Middle frontal gyrus (tissue), 1 donor: Measurements from ENCODE around the gene PRDM1.

Experiments
- DNase-seq: peaks from one replicate; pipeline ENCODE4 v3.0.0-alpha.2; 2015; ENCODE audit warnings: low spot score; ENCODE audit errors: extremely low spot score

The PRDM1 gene

DNA sequence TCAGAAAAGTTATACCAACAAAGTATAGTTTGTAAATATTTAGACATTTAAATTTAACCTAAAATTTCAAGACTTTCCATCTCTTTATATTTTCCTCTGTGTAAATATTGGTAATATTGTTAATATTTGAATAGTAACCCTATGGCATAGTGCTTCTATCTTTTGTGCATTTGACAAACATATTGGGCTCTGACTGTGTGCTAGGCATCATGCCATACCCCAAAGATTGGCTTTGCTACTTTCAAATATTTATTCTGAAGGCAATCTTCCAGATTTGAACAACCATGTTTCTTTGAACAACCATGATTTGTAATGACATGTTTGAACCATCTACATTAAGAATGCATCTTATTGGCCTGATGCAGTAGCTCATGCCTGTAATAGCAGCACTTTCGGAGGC is 15.5 kb upstream of the PRDM1 start:
- no peak for DNase-seq

GRCh38 chr6:106072501-106073090 is 13.5 kb upstream of the PRDM1 start:
- no peak for DNase-seq

DNA sequence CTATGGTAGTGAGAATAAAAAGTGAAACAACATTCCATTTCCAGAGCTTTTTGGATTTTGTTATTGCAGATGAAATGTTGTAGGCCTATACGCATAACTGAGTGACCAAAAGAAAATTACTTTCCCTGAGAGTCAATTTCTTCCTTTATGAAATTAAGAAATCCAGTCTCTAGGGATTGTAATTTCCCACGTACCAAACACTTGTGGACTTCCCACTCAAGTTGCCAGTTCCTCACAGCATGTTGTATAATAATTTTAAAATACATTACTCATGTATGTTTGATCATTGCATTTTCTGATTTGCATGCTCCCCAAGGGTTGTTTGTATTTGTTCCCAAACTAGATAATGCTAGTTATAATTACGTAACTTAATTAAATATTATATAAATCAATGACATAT is 12.0 kb upstream of the PRDM1 start:
- DNase-seq, result no peak

DNA sequence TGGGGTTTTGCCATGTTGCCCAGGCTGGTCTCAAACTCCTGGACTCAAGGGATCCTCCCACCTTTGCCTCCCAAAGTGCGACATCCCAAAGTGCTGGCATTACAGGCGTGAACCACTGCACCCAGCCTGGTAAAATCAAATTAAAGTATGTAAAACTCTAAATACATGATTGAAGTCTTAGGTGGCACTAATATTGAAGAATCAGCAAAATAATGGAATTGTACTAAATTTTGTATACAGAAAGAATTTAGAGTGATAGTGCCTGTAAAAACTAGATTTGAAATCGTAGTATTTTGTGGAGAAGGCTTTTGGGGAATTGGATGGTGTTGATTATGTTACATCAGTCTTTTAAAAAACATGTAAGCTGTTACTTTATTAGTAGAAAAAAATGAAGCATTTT is 10.0 kb upstream of the PRDM1 start:
- no peak for DNase-seq

DNA sequence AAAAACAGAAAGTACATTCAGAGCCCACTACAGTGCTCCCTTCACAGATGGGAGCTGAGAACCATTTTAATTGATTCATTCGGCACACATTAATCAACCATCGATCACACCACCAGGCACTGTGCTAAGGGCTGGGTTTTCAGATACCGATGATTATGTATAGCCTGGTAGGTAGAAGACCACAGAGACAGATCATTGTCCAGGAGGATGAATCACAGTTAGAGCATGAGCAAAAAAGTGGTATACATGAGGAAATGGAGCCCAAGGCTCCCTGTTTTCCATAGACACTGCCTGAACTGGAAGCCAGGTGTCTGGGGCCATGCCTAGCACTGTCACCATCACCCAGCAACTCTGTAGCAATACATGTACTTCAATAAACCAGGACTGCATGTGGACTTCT is 9.0 kb upstream of the PRDM1 start:
- DNase-seq, result no peak

DNA sequence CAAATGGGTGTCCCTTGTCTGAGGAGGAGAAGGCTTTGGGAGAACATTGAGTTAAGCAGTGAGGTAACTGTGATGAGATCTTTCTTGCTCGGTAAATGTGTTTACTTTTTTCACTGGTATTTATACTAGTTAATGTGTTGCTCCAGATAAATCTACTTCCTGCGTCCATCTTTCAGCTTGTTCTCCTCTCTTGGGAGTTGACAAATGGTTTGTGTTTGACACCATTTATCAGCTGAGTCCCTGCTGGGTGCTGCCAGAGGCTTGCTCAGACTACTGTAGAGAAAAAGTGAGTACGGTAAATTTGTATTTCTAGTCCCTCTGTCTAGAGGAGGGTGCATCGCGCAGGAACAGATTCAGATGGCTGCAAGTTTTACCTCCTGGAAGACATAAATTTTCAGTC is 8.3 kb upstream of the PRDM1 start:
- no peak for DNase-seq

GRCh38 chr6:106079961-106080762 is 6.0 kb upstream of the PRDM1 start:
- DNase-seq, result no peak

DNA sequence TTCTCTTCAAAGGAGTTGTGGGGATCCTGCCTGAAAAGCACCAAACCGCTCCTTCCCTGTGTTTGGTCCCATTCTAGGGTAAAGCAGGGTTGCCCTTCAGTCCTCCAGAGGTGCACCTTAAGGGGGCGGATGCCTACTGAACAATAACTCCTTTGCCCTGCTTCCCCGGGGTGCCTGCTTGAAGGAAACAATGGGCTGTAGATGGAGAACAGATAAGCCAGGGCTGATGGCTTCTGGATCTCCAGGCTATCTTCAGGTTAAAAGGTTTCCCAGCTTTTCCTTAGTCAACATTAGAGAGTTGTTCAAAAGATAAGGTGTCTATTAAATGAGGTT is 5.4 kb upstream of the PRDM1 start:
- DNase-seq, result no peak

DNA sequence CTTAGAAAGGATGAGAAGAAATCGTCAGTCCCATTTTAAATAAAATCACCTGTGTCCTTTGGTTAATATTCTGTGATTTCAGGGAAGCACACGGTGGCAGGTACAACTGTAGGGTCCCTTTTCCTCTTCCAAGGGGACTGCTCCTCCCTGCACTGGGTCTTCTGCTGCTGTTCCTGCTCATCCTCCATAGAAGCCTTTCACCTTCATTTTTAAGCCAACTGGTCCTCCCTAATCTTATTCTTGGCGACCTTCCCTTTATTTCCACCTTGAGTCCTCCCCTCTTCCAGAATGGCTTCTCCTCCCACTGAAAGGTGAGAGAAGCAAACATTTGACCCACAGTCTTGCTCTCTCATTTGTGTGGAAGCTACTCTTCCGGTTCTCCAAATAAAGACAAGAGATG is 4.4 kb upstream of the PRDM1 start:
- no peak for DNase-seq

- no peak for DNase-seq
Observed at GRCh38 chr6:106082735-106083398, 3.3 kb upstream of the PRDM1 start.

- no peak for DNase-seq
Observed at GRCh38 chr6:106083618-106084017, 2.5 kb upstream of the PRDM1 start.

- no peak for DNase-seq
Observed at GRCh38 chr6:106084106-106084988, 1.8 kb upstream of the PRDM1 start.

- no peak for DNase-seq
Observed at GRCh38 chr6:106084989-106085691, 996 bp upstream of the PRDM1 start.

GRCh38 chr6:106085692-106085983 is 498 bp upstream of the PRDM1 start:
- no peak for DNase-seq

- no peak for DNase-seq
Observed at GRCh38 chr6:106086814-106087175, 659 bp downstream of the PRDM1 start.

DNA sequence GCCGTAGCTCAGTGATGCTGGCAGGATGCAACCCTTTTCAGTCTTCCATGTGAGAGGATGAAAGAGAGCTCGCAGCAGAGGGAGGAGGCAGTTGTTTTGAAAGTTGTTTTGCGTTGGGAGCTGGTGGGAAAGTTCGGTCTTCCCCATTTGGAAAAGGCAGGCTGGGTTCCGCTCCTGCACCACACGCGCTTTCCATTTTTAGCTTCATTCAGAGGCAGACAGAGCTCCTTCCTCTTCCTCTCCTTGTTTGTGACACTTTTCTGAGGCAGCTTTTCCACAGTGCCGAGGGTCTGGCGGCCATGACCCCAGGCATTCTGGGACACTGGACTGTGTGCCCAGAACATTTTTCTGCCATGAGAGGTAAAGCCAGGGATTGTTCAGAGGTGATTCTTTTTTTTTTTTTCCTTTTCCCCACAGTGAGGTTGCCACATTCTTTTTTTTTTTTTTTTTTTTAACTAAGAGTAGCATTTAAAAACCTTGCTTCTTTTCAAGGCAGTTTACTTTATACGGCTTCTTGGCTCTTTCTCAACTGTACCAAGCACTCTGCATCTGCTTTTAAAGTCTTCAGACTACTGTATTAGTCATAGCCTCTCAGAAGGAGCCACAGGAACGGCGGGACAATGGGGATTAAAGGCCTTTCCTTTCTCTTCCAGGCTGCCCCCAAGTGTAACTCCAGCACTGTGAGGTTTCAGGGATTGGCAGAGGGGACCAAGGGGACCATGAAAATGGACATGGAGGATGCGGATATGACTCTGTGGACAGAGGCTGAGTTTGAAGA is 1.6 kb downstream of the PRDM1 start:
- no peak for DNase-seq

- no peak for DNase-seq
Observed at GRCh38 chr6:106090001-106090400, 3.9 kb downstream of the PRDM1 start.

DNA sequence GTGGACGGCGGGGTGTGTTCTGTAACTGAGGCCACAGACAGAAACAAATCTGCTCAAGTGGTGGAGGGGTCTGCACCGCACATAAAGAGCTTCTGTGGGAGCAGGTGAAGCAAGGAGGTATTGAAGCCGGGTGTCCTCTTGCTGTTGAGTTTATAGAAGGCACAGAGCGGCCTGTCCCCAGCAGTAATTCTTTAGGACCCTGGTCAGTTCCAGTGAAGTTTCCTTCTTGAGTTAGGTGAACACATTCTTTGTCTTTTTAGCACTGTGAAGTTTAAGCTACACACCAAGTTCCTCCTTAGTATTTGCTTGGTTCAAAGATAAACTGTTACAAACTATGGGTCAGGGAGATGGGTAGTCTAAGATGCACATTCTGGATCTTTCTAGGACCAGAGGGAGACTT is 6.1 kb downstream of the PRDM1 start:
- no peak for DNase-seq

DNA sequence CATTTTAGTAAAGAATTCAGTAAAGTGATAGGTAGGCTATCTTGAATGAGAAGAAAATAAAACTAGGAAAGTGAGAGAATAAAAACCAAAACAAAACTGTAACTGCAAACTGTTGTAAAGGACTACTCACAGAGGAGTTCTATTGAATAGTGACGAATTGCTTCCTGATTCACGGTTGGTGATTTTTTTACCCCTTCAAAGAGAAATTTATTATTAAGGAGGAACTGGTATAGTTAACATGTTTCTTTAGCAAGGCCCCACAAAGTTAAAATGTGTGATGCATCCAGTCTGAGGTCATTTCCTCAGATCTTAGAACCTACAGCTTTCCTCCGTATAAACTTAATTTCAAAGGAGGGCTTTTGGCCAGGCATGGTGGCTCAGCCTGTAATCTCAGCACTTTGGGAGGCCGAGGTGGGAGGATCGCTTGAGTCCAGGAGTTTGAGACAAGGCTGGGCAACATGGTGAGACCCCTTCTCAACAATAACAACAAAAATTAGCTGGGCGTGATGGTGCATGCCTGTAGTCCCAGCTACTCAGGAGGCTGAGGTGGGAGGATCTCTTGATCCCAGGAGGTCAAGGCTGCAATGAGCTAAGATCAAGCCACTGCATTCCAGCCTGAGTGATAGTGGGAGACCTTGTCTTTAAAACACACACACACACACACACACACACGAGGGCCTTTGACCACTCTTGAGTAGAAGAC is 8.3 kb downstream of the PRDM1 start:
- no peak for DNase-seq

DNA sequence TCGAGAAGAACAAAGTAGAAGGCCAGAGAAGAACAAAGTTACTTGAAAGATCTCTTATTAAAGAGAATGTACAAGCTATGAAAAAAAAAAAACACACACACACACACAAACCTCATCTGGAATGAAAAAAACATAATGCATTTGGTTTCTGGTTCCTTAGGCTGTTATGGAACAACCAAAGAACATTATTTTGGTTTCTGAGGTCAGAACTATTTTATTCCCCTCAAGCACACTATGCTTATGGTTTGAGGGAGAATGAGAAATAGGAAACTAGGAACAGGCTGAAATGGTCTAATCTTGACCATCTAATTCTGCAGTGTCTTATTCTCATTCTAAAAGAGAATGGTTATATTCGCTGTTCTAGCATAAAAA is 8.8 kb downstream of the PRDM1 start:
- no peak for DNase-seq
